NT2/D1 (cell line): ENCODE results near the gene RIPK4.

Experiments used
- DNase-seq: peaks from one replicate; pipeline ENCODE4 v3.0.0-alpha.2; 2011; ENCODE audit warnings: low read depth, low spot score
- H3K27me3 ChIP-seq: 2 replicates; pipeline ENCODE4 v1.6.0; 2011; ENCODE audit warnings: mild to moderate bottlenecking; ENCODE audit not compliant: insufficient read length, insufficient read depth
- H3K36me3 ChIP-seq: 2 replicates; pipeline ENCODE4 v1.6.1; 2011; ENCODE audit warnings: mild to moderate bottlenecking, low read length, mixed read lengths; ENCODE audit not compliant: insufficient read depth, insufficient read length
- H3K4me1 ChIP-seq: 2 replicates; pipeline ENCODE4 v1.5.1; 2011; ENCODE audit not compliant: insufficient read depth, insufficient read length
- H3K4me3 ChIP-seq: 2 replicates; pipeline ENCODE4 v1.5.1; 2011; ENCODE audit warnings: low read depth; ENCODE audit not compliant: insufficient read length
- H3K9ac ChIP-seq: 2 replicates; pipeline ENCODE4 v1.6.0; 2011; ENCODE audit warnings: low read depth; ENCODE audit not compliant: insufficient read length
- H3K9me3 ChIP-seq: 2 replicates; pipeline ENCODE4 v1.5.1; 2011; ENCODE audit warnings: mild to moderate bottlenecking, low read length; ENCODE audit not compliant: insufficient read depth
- SUZ12 ChIP-seq: IDR thresholded peaks from 2 replicates; pipeline ENCODE4 v1.6.1; 2011; ENCODE audit not compliant: insufficient read length, insufficient read depth; ENCODE audit errors: extremely low read depth
- YY1 ChIP-seq: IDR thresholded peaks from 2 replicates; pipeline ENCODE4 v1.6.1; 2011; ENCODE audit not compliant: insufficient read length, insufficient read depth
- ZNF274 ChIP-seq: IDR thresholded peaks from 2 replicates; pipeline ENCODE4 v1.6.1; 2011; ENCODE audit warnings: mild to moderate bottlenecking, low read depth, low read length

RIPK4 gene

DNA sequence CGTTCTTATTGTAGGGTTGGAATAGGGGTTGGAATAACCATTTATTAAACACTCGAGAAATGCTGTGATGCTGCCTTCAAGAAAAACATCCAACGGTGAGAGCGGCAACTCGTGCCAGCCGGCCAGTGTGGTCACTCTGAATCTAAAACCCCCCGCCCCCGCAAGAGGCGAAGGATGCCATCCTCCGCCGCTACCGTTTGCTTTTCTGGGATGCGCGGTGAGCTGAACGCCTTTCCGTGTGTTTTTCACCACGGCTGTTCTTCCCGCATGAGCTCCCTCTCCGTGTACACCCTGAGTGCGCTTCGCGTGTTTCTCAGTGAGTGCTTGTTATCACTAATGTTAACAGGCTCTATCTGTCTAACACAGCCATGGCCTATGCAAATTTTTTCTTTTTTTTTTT is 42.0 kb upstream of the RIPK4 start:
- TF ChIP-seq ZNF274 (no peak), SUZ12 (no peak), YY1 (no peak)
- Histone ChIP-seq H3K9me3 (no peaks in the 10 kb centered on the region), H3K4me1 (peaks cover 8% of the 10 kb centered on the region), H3K36me3 (peaks cover 49% of the 10 kb centered on the region), H3K4me3 (no peak overlapping the region), H3K9ac (no peak overlapping the region), H3K27me3 (no peaks in the 10 kb centered on the region)
- no peak for DNase-seq

DNA sequence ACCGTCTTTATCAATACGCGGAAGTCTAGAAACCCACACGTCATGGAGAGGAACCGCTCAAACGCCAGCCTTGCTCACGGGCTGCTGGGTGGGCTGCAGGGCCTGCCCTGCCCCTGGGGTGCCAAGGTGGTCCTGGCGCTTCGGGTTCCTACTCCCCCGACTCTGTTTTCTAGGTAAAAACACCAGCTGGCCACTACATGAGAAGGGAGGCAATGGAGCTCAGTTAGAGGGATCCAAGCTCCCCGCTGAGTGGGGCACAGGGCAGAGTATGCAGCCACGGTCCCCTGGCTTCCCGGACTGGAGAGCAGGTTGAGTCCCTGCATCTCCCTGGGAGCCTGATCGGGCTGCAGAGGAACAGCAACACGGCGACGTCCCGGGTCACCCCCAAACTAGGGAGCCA is 41.2 kb upstream of the RIPK4 start:
- TF ChIP-seq ZNF274 = no peak
- TF ChIP-seq YY1 = no peak
- TF ChIP-seq SUZ12 = no peak
- H3K27me3 ChIP-seq = no peaks in the 10 kb centered on the region
- H3K9ac ChIP-seq = no peak overlapping the region
- no peaks in the 10 kb centered on the region for H3K9me3 ChIP-seq
- no peak overlapping the region for H3K4me3 ChIP-seq
- DNase-seq = no peak
- peaks cover 48% of the 10 kb centered on the region for H3K36me3 ChIP-seq
- peaks cover 7% of the 10 kb centered on the region for H3K4me1 ChIP-seq

DNA sequence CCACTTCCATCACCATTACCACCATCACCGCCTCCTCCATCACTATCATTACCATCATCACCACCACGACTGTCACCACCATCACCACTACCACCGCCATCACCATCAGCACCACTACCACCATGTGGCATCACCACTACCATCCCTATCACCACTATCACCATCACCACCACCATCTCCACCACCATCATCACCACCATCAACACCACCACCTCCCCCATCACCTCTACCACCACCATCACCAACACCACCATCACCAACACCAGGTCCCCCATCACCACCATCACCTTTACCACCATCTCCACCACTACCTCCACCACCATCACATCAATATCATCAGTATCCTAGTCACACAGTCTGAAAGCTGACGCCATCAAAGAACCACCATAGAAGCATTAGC is 39.9 kb upstream of the RIPK4 start:
- H3K9ac ChIP-seq = no peak overlapping the region
- H3K4me1 ChIP-seq = no peaks in the 10 kb centered on the region
- TF ChIP-seq SUZ12 (no peak), YY1 (no peak), ZNF274 (no peak)
- no peaks in the 10 kb centered on the region for H3K27me3 ChIP-seq
- H3K4me3 ChIP-seq = no peak overlapping the region
- H3K9me3 ChIP-seq = no peaks in the 10 kb centered on the region
- no peak for DNase-seq
- peaks cover 47% of the 10 kb centered on the region for H3K36me3 ChIP-seq

DNA sequence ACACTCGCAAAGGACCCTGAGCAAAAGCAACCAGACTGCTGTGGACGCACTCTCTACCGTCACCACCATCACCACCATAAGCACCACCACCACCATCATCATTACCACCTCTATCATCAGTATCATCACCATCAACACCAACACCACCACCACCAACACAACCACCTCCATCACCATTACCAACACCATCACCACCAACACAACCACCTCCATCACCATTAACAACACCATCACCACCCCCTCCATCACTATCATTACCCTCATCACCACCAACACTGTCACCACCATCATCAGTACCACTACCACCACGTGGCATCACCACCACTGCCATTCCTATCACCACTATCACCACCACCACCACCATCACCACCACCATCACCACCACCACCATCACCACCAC is 38.8 kb upstream of the RIPK4 start:
- H3K4me1 ChIP-seq = no peaks in the 10 kb centered on the region
- no peak overlapping the region for H3K9ac ChIP-seq
- TF ChIP-seq ZNF274 (no peak), YY1 (no peak), SUZ12 (no peak)
- no peaks in the 10 kb centered on the region for H3K9me3 ChIP-seq
- peaks cover 56% of the 10 kb centered on the region for H3K36me3 ChIP-seq
- no peaks in the 10 kb centered on the region for H3K27me3 ChIP-seq
- no peak for DNase-seq
- H3K4me3 ChIP-seq = no peak overlapping the region

DNA sequence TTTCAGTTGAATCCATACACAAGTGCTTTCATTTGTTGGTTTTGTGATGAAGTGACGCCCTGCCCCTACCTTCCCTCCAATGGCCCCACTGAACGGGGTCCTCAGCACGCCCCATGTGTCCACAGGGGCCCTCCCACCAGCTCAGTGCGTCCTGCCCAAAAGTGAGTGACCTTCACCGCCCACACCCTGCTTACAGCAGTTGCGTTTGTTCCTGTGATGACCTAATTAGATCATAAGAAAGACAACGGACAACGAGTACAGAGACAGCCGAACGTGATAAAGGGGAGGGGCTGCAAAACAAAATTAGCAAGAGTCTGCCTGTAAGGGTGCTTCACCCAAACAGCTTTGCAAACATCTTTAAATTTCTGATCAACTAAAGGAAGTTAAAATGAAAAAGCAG is 38.2 kb upstream of the RIPK4 start:
- Histone ChIP-seq H3K36me3 (peaks cover 56% of the 10 kb centered on the region), H3K9me3 (no peaks in the 10 kb centered on the region), H3K27me3 (no peaks in the 10 kb centered on the region), H3K9ac (no peak overlapping the region), H3K4me1 (no peaks in the 10 kb centered on the region), H3K4me3 (no peak overlapping the region)
- TF ChIP-seq ZNF274 (no peak), SUZ12 (no peak), YY1 (no peak)
- DNase-seq = no peak

DNA sequence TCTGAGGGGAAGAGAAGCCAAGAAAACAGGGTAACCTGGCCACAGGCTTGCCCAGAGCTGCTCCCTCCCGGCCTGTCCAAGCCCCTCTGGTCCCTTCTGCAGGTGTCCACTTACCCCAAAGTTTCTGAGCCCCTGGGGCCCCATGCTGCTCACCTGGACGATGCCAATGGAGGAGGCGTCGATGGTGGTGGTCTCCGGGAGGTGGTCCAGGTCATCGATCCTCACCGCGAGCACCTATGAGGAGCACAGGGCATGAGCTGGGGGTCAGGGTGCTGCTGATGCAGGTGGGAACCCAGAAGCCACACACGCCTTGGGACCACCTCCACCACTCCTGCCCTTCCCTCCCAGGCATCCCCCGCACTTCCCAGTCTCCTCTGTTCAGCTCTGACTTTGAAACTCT is 37.5 kb upstream of the RIPK4 start:
- Histone ChIP-seq H3K4me3 (no peak overlapping the region), H3K27me3 (no peaks in the 10 kb centered on the region), H3K4me1 (no peaks in the 10 kb centered on the region), H3K9me3 (no peaks in the 10 kb centered on the region), H3K9ac (no peak overlapping the region), H3K36me3 (peaks cover 56% of the 10 kb centered on the region)
- no peak for TF ChIP-seq ZNF274
- no peak for TF ChIP-seq YY1
- no peak for TF ChIP-seq SUZ12
- no peak for DNase-seq

DNA sequence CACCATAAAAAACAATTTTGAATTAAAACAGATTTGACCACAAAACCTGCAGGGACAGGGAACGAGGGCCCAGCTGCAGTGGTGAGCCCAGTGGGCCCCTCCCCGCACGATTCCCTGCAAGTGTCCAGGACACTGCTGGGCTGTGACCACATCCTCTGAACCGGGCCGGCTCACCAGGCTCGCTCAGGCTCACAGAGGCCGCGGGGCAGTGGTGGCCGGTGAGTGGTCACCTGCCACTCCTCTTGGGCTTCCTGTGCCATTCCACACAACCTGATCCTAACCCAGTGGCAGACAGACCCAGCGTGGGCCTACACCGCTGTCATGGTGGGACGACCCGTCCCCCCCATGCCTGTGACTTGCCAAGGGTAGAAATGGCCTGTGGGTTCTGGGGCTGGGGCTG is 36.5 kb upstream of the RIPK4 start:
- no peaks in the 10 kb centered on the region for H3K4me1 ChIP-seq
- TF ChIP-seq ZNF274 (no peak), SUZ12 (no peak)
- H3K4me3 ChIP-seq = no peak overlapping the region
- H3K36me3 ChIP-seq = peaks cover 63% of the 10 kb centered on the region
- no peaks in the 10 kb centered on the region for H3K27me3 ChIP-seq
- H3K9ac ChIP-seq = no peak overlapping the region
- H3K9me3 ChIP-seq = no peaks in the 10 kb centered on the region
- no peak for DNase-seq

DNA sequence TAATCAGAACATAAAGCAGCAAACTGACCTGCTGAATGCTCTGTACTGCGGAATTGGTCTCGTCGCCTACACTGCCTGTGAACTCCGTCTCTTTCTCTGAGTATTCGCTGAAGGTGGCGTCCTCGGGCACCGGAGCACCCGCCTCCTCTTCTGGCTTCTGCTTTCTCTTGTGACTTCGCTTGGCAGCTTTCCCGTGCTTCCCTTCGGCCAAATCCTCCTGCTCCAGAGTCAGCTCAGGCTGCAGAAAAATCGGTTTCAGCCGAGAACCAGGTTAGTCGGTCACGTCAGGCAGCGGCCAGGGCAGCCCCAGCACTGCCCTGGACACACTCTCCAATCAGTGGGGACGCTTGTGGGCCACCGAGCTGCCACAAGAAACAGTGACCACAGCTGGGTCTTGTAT is 35.8 kb upstream of the RIPK4 start:
- DNase-seq = no peak
- no peak for TF ChIP-seq YY1
- no peak overlapping the region for H3K4me3 ChIP-seq
- no peak overlapping the region for H3K9ac ChIP-seq
- H3K36me3 ChIP-seq = peaks cover 62% of the 10 kb centered on the region
- no peaks in the 10 kb centered on the region for H3K4me1 ChIP-seq
- no peaks in the 10 kb centered on the region for H3K27me3 ChIP-seq
- H3K9me3 ChIP-seq = no peaks in the 10 kb centered on the region
